IMR-90 (cell line): Measurements from ENCODE around the gene PRCD. TPM values are rescaled to one million over a fixed set of nuclear protein-coding genes. Genes with fewer than 3 reads are reported as not detected.

Experiments
- ATAC-seq: fragments of 200-7000 bp; cut with Tn5 transposase; 2 replicates; pipeline ENCODE4 v1.9.1; 2020; ENCODE audit warnings: low read depth, mild to moderate bottlenecking, moderate library complexity
- BruUV-seq: library from RNA; stranded (reverse); fragments of 400-500 nt; replicated peaks from 2 replicates; lab custom pipeline; 2021; lab: Mats Ljungman, UMichigan
- CTCF ChIA-PET: fragments of 300-600 bp; formaldehyde crosslinking; extraction: SDS; loops from one replicate; lab custom pipeline; 2021; ENCODE audit warnings: antibody characterized with exemption; lab: Yijun Ruan, JAX
- POLR2A ChIA-PET: fragments of 300-600 bp; sonication (Branson Sonifier 250); formaldehyde crosslinking; loops from one replicate; lab custom pipeline; 2022; ENCODE audit warnings: antibody characterized with exemption; ENCODE audit not compliant: unreplicated experiment; lab: Charles Lee
- DNase-seq: peaks from one replicate; pipeline ENCODE4 v3.0.0; 2013
- H2AFZ ChIP-seq: replicated peaks from 2 replicates; pipeline ENCODE3; 2013; ENCODE audit warnings: low read length, mild to moderate bottlenecking; ENCODE audit not compliant: poor library complexity
- H2AK5ac ChIP-seq: 2 replicates; pipeline ENCODE4 v1.6.1; 2013; ENCODE audit warnings: low read depth, low read length, inconsistent platforms
- H2AK9ac ChIP-seq: replicated peaks from 2 replicates; pipeline ENCODE3; 2013; ENCODE audit warnings: mild to moderate bottlenecking, low read depth, low read length, moderate library complexity; ENCODE audit not compliant: poor library complexity
- H2BK120ac ChIP-seq: 2 replicates; pipeline ENCODE4 v1.6.1; 2013; ENCODE audit warnings: low read depth, low read length, inconsistent platforms
- H2BK15ac ChIP-seq: 3 replicates; pipeline ENCODE4 v1.6.1; 2013; ENCODE audit warnings: low read depth, low read length, inconsistent platforms
- H2BK20ac ChIP-seq: 2 replicates; pipeline ENCODE4 v1.6.1; 2013; ENCODE audit warnings: low read depth, mild to moderate bottlenecking, inconsistent platforms, low read length, moderate library complexity
- H2BK5ac ChIP-seq: 2 replicates; pipeline ENCODE4 v1.6.1; 2013; ENCODE audit warnings: mild to moderate bottlenecking, low read depth, low read length, inconsistent platforms; ENCODE audit not compliant: poor library complexity, severe bottlenecking
- H3K14ac ChIP-seq: replicated peaks from 2 replicates; pipeline ENCODE4 v1.6.1; 2013; ENCODE audit warnings: low read depth, low read length, inconsistent platforms
- H3K18ac ChIP-seq: 2 replicates; pipeline ENCODE4 v1.6.1; 2013; ENCODE audit warnings: low read depth, low read length, control low read depth
- H3K23ac ChIP-seq: 2 replicates; pipeline ENCODE4 v1.6.1; 2013; ENCODE audit warnings: low read depth, low read length, inconsistent platforms
- H3K27ac ChIP-seq: 2 replicates; pipeline ENCODE4 v1.5.1; 2013; ENCODE audit warnings: mild to moderate bottlenecking, control low read depth, low read length; ENCODE audit not compliant: insufficient read depth
- H3K27me3 ChIP-seq: 2 replicates; pipeline ENCODE4 v1.6.1; 2013; ENCODE audit warnings: low read length; ENCODE audit not compliant: control insufficient read depth, insufficient read depth
- H3K36me3 ChIP-seq: 2 replicates; pipeline ENCODE4 v1.6.1; 2013; ENCODE audit warnings: low read length, mixed read lengths; ENCODE audit not compliant: control insufficient read depth, insufficient read depth
- H3K4ac ChIP-seq: 2 replicates; pipeline ENCODE4 v1.6.1; 2013; ENCODE audit warnings: low read depth, low read length, inconsistent platforms
- H3K4me1 ChIP-seq: 2 replicates; pipeline ENCODE4 v1.6.1; 2013; ENCODE audit warnings: low read length, mixed read lengths; ENCODE audit not compliant: control insufficient read depth, insufficient read depth
- H3K4me2 ChIP-seq: 2 replicates; pipeline ENCODE4 v1.6.1; 2013; ENCODE audit warnings: low read depth, mild to moderate bottlenecking, control low read depth, low read length, moderate library complexity
- H3K4me3 ChIP-seq: 2 replicates; pipeline ENCODE4 v1.5.1; 2013; ENCODE audit warnings: low read depth, mild to moderate bottlenecking, control low read depth, low read length, moderate library complexity; ENCODE audit not compliant: insufficient read depth
- H3K56ac ChIP-seq: 2 replicates; pipeline ENCODE4 v1.6.1; 2013; ENCODE audit warnings: low read length, inconsistent platforms; ENCODE audit not compliant: insufficient read depth; ENCODE audit errors: extremely low read depth
- H3K79me1 ChIP-seq, 2 experiments: 2 replicates each; pipeline ENCODE4 v1.6.1; 2013; ENCODE audit warnings: low read length in 2 of 2, inconsistent platforms in 1 of 2, low read depth in 1 of 2
- H3K9ac ChIP-seq: 2 replicates; pipeline ENCODE4 v1.6.1; 2013; ENCODE audit warnings: low read depth, low read length, control low read depth
- H3K9me1 ChIP-seq: 2 replicates; pipeline ENCODE4 v1.6.1; 2013; ENCODE audit warnings: low read length, inconsistent platforms; ENCODE audit not compliant: insufficient read depth
- H3K9me3 ChIP-seq: 2 replicates; pipeline ENCODE4 v1.6.1; 2013; ENCODE audit warnings: low read length; ENCODE audit not compliant: control insufficient read depth, insufficient read depth
- H4K20me1 ChIP-seq: 2 replicates; pipeline ENCODE4 v1.6.1; 2013; ENCODE audit warnings: low read length, inconsistent platforms; ENCODE audit not compliant: insufficient read depth
- H4K5ac ChIP-seq: 2 replicates; pipeline ENCODE4 v1.6.1; 2013; ENCODE audit warnings: mild to moderate bottlenecking, low read depth, low read length, control low read depth
- H4K8ac ChIP-seq, 2 experiments: 2 replicates each; pipeline ENCODE4 v1.6.1; 2013; ENCODE audit warnings: low read depth in 2 of 2, low read length in 2 of 2, control low read depth in 1 of 2, inconsistent platforms in 1 of 2
- H4K91ac ChIP-seq: 2 replicates; pipeline ENCODE4 v1.6.1; 2013; ENCODE audit warnings: low read depth, low read length, inconsistent platforms; ENCODE audit not compliant: insufficient read depth
- CHD1 ChIP-seq: IDR thresholded peaks from 2 replicates; pipeline ENCODE4 v1.6.1; 2012; ENCODE audit warnings: low read depth, low read length, improper control_type of control experiment
- ELK1 ChIP-seq: fragments of 150-350 bp; IDR thresholded peaks from 2 replicates; pipeline ENCODE4 v1.6.1; 2016; ENCODE audit warnings: low read depth, mild to moderate bottlenecking, low read length, moderate library complexity, borderline replicate concordance
- MAFK ChIP-seq: IDR thresholded peaks from 2 replicates; pipeline ENCODE4 v1.6.1; 2012; ENCODE audit warnings: low read depth, low read length, improper control_type of control experiment
- MAZ ChIP-seq: IDR thresholded peaks from 2 replicates; pipeline ENCODE4 v1.6.1; 2012; ENCODE audit warnings: low read depth, mild to moderate bottlenecking, low read length, improper control_type of control experiment, moderate library complexity, borderline replicate concordance
- MXI1 ChIP-seq: IDR thresholded peaks from 2 replicates; pipeline ENCODE4 v1.6.1; 2012; ENCODE audit warnings: low read depth, mild to moderate bottlenecking, low read length, moderate library complexity, borderline replicate concordance
- NFE2L2 ChIP-seq: fragments of 150-350 bp; IDR thresholded peaks from 2 replicates; pipeline ENCODE4 v1.6.1; 2016; ENCODE audit warnings: low read depth, mild to moderate bottlenecking, low read length
- POLR2A ChIP-seq: IDR thresholded peaks from 2 replicates; pipeline ENCODE4 v1.6.1; 2012; ENCODE audit warnings: mild to moderate bottlenecking, low read depth, low read length
- RAD21 ChIP-seq: IDR thresholded peaks from 2 replicates; pipeline ENCODE4 v1.6.1; 2012; ENCODE audit warnings: low read length, improper control_type of control experiment
- RCOR1 ChIP-seq: IDR thresholded peaks from 2 replicates; pipeline ENCODE4 v1.6.1; 2012; ENCODE audit warnings: mild to moderate bottlenecking, low read length, improper control_type of control experiment; ENCODE audit not compliant: insufficient replicate concordance
- SMC3 ChIP-seq: fragments of 150-350 bp; IDR thresholded peaks from 2 replicates; pipeline ENCODE4 v1.6.1; 2016; ENCODE audit warnings: low read depth, mild to moderate bottlenecking, antibody characterized with exemption, low read length, moderate library complexity
- USF2 ChIP-seq: fragments of 150-350 bp; IDR thresholded peaks from 2 replicates; pipeline ENCODE4 v1.6.1; 2017; ENCODE audit warnings: mild to moderate bottlenecking, antibody characterized with exemption, low read length, low read depth
- WGBS, 2 experiments: methylation state at CpG; one replicate each; pipeline versions ENCODE4 v1.1.5 to v1.1.7; 2013; ENCODE audit warnings: missing lambda C conversion rate in 2 of 2; ENCODE audit not compliant: insufficient read length in 1 of 2; ENCODE audit errors: extremely low coverage in 2 of 2; 5-methylcytosine and 5-hydroxymethylcytosine counted together
- dilution Hi-C: fragments of 300-500 bp; cut with HindIII; formaldehyde crosslinking; loops from one replicate; pipeline ENCODE4 v1.14.3; 2018; ENCODE audit warnings: low sequenced_read_pairs; ENCODE audit not compliant: unreplicated experiment
- in situ Hi-C: fragments of 300-500 bp; cut with MboI; formaldehyde crosslinking; loops from 3 replicates; pipeline ENCODE4 v1.14.3; 2019; ENCODE audit warnings: low sequenced_read_pairs, inconsistent platforms, mixed read lengths
- intact Hi-C: fragments of 100-400 bp; cut with micrococcal nuclease; formaldehyde crosslinking; loops from 2 replicates; pipeline ENCODE4 v1.10.0; 2022
- polyA plus RNA-seq, 3 experiments: library from polyadenylated mRNA; depleted of rRNA; stranded (reverse); fragments of >200 nt; gene quantifications; 2 replicates each; pipeline ENCODE4 v1.2.3, GENCODE V29; 2012; ENCODE audit warnings: low replicate concordance in 1 of 3
- total RNA-seq: library from RNA; depleted of rRNA; stranded (reverse); fragments of >200 nt; gene quantifications from 2 replicates; pipeline ENCODE4 v1.2.3, GENCODE V29; 2012
- TF ChIP-seq, protein P1 (sequence below): conservative IDR thresholded peaks from 2 replicates; pipeline ENCODE4 v1.5.1; 2012; ENCODE audit warnings: mild to moderate bottlenecking, low read depth, low read length, improper control_type of control experiment

PRCD gene
- total and polyA plus RNA-seq, 2 of the 4 experiments (the other 2 are of a cell fraction) = 0.32 TPM; not detected in 1

GRCh38 chr17:76506408-76507345 is 33.2 kb upstream of the PRCD start:
- Histone ChIP-seq H4K5ac (no peak overlapping the region), H3K9me1 (peaks cover 8% of the 10 kb centered on the region), H3K9me3 (no peaks in the 10 kb centered on the region), H4K91ac (0 out of 2 replicates have a peak overlapping the region, but pooled peaks have one; percentile 47), H3K27ac (no peak overlapping the region), H3K36me3 (no peaks in the 10 kb centered on the region), H2BK120ac (no peak overlapping the region), H2AK5ac (peak overlapping the region; percentile 83), H3K56ac (no peak overlapping the region), H3K14ac (no peak overlapping the region), H2AFZ (peak overlapping the region; percentile 88), H2BK20ac (no peak overlapping the region; the same call in 1 of the 2 replicates), H2BK15ac (no peak overlapping the region; the same call in 2 of the 3 replicates), H3K4me2 (no peak overlapping the region), H3K4ac (peak overlapping the region; percentile 76), H3K27me3 (peaks cover 13% of the 10 kb centered on the region), H3K18ac (no peak overlapping the region), H3K9ac (no peak overlapping the region), H4K8ac (0 out of 4 replicates have a peak overlapping the region, but pooled peaks of 1 of the 2 experiments have one; percentile 69), H2AK9ac (peak overlapping the region; percentile 7), H2BK5ac (no peak overlapping the region), H3K23ac (0 out of 2 replicates have a peak overlapping the region, but pooled peaks have one; percentile 54), H3K4me1 (peaks cover 13% of the 10 kb centered on the region), H3K79me1 (peaks cover 0 to 2% of the 10 kb centered on the region in 2 experiments; a peak in 2 of 4 replicates), H3K4me3 (no peak overlapping the region), H4K20me1 (no peaks in the 10 kb centered on the region)
- ATAC-seq (peak; percentile 88), DNase-seq (peak; percentile 54)
- dilution Hi-C loops = no loop called here
- intact Hi-C loops = loop anchor here (1.0 kb wide), 3 partner anchors 40 to 98 kb away; no protein-coding TSS in a partner anchor
- POLR2A ChIA-PET = no interaction called here
- 2% methylated on average over 12 of the region's 24 CpGs; no CpG with 5 or more reads in 1 of the 2 experiments for WGBS, 2 experiments
- BruUV-seq = no TSS peak
- in situ Hi-C loops = loop anchor here (5.0 to 10.0 kb wide), 3 partner anchors 39 to 202 kb away; partner anchors contain the start of genes AANAT and QRICH2
- CTCF ChIA-PET = no interaction called here
- peak; percentile 97 for TF ChIP-seq RAD21
- no peak for TF ChIP-seq ELK1
- TF ChIP-seq, protein P1, sequence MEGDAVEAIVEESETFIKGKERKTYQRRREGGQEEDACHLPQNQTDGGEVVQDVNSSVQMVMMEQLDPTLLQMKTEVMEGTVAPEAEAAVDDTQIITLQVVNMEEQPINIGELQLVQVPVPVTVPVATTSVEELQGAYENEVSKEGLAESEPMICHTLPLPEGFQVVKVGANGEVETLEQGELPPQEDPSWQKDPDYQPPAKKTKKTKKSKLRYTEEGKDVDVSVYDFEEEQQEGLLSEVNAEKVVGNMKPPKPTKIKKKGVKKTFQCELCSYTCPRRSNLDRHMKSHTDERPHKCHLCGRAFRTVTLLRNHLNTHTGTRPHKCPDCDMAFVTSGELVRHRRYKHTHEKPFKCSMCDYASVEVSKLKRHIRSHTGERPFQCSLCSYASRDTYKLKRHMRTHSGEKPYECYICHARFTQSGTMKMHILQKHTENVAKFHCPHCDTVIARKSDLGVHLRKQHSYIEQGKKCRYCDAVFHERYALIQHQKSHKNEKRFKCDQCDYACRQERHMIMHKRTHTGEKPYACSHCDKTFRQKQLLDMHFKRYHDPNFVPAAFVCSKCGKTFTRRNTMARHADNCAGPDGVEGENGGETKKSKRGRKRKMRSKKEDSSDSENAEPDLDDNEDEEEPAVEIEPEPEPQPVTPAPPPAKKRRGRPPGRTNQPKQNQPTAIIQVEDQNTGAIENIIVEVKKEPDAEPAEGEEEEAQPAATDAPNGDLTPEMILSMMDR = peak; percentile 97
- no peak for TF ChIP-seq CHD1
- TF ChIP-seq NFE2L2 = no peak
- no peak for TF ChIP-seq MAFK
- TF ChIP-seq SMC3 = peak; percentile 98
- peak; percentile 42; the same call in 1 of the 2 replicates for TF ChIP-seq POLR2A
- TF ChIP-seq RCOR1 = no peak
- no peak for TF ChIP-seq MAZ
- TF ChIP-seq USF2 = peak; percentile 74
- TF ChIP-seq MXI1 = peak; percentile 84
